Small intestine (tissue), 7 donors: ENCODE results near the gene CPS1. TPM values are rescaled to one million over a fixed set of nuclear protein-coding genes. Genes with fewer than 3 reads are reported as not detected.

Experiments used
- DNase-seq, 2 donors: peaks; one replicate each; pipeline versions ENCODE4 v3.0.0 to v3.0.0-alpha.2; 2013
- FAIRE-seq: peaks from 2 replicates; lab custom pipeline; 2012; peaks lifted over from hg19 to GRCh38; lab: Jason Lieb, UNC
- H3K27ac ChIP-seq, 3 donors: one replicate each; pipeline ENCODE4 v1.5.1; 2013; ENCODE audit warnings: low read length in 2 of 3, mild to moderate bottlenecking in 2 of 3, control low read depth in 1 of 3, inconsistent platforms in 1 of 3, low read depth in 1 of 3, moderate library complexity in 1 of 3
- H3K27me3 ChIP-seq, 3 donors: one replicate each; pipeline ENCODE4 v1.6.1; 2013; ENCODE audit warnings: low read length in 3 of 3, inconsistent platforms in 1 of 3; ENCODE audit not compliant: control insufficient read depth in 3 of 3, insufficient read depth in 3 of 3
- H3K36me3 ChIP-seq, 3 donors: one replicate each; pipeline ENCODE4 v1.6.1; 2013; ENCODE audit warnings: low read length in 3 of 3, inconsistent platforms in 1 of 3, low read depth in 1 of 3, mild to moderate bottlenecking in 1 of 3, moderate library complexity in 1 of 3; ENCODE audit not compliant: control insufficient read depth in 3 of 3, insufficient read depth in 2 of 3
- H3K4me1 ChIP-seq, 3 donors: one replicate each; pipeline ENCODE4 v1.6.1; 2013; ENCODE audit warnings: low read length in 2 of 3, inconsistent platforms in 1 of 3, low read depth in 1 of 3, mild to moderate bottlenecking in 1 of 3, moderate library complexity in 1 of 3; ENCODE audit not compliant: control insufficient read depth in 3 of 3, insufficient read depth in 2 of 3
- H3K4me3 ChIP-seq, 3 donors: one replicate each; pipeline ENCODE4 v1.5.1; 2013; ENCODE audit warnings: low read length in 3 of 3, control low read depth in 1 of 3, inconsistent platforms in 1 of 3, low read depth in 1 of 3, mild to moderate bottlenecking in 1 of 3, moderate library complexity in 1 of 3
- H3K9me3 ChIP-seq, 2 donors: one replicate each; pipeline ENCODE4 v1.6.1; 2013; ENCODE audit warnings: low read depth in 1 of 2, low read length in 1 of 2; ENCODE audit not compliant: control insufficient read depth in 2 of 2, insufficient read depth in 1 of 2
- WGBS, 3 donors: extraction: QIAGEN DNeasy Blood & Tissue Kit; methylation state at CpG; one replicate each; pipeline ENCODE4 v1.1.7; 2013; 5-methylcytosine and 5-hydroxymethylcytosine counted together
- polyA plus RNA-seq, 4 donors: library from polyadenylated mRNA; stranded (reverse) in 3 of 4; unstranded in 1 of 4; fragments of 200-250 nt in 3 of 4; fragments of 120-200 nt in 1 of 4; gene quantifications; one replicate each; pipeline versions ENCODE4 v1.2.1 to v1.2.3, GENCODE V29; 2013
- donor health status: healthy with polysubstance abuse.
- donor health status: control.
- donor health status: control.
- donor health status: Bipolar disorder and iron deficiency.
- donor health status: healthy.

CPS1 gene
- polyA plus RNA-seq, 4 donors = 64.0 to 744 (median 155) TPM

DNA sequence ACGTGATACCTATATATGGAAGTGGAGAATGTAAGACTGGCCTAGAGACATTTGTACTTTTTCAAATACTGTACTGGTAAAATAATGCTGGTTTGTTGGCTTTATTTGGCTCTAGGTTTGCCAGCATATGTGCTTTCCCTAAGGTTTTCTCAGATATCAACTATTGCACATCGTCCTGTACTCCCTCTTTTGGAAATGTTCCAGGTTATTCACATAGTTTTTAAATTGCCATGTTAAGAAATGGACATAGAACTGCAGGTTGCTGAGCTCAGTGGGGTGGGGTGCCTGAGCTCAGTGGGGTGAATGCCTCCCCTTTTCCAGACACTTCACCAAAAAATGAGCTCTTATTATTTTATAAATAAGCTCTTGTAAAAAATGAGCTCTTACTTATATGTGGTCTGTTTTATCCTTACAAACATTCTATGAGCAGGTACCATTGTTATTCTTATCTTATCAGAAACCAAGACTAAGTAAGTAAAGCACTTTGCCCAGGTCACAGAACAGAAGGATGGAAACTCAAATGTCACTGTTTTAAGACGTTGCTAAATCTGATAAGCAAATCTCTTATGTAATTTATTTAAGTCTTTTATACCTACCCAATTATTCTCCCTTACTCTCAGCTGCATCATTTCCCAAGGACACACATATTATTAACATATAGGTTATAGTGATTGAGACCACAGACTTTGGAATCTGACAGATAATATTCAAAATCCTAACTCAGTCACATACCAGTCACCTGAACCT lies 99.0 kb downstream of the CPS1 start:
- H3K27ac ChIP-seq = no peak overlapping the region

DNA sequence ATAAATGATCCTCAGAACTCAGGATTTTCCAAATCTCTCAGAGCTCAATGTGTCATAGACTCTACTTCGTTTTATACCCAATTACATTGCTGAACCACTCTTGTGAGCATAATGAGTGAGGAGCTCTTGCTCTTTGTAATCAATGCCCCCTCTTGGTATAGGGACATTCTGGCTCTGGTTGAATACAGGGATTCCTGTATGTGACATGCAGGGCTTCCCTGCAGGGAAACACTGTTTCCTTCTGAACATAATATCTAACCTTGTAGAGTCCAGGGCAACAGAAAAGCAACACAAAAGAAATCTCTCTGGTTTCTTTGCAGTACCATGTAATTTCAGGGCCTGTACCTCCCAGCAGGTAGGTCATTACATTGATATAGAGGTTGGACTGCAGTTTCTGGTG lies 101.5 kb downstream of the CPS1 start:
- FAIRE-seq = no peak
- Histone ChIP-seq H3K9me3 (no peaks in the 10 kb centered on the region), H3K36me3 (peaks cover 6 to 25% (median 17%) of the 10 kb centered on the region in 3 donors), H3K4me3 (no peak overlapping the region), H3K27me3 (no peaks in the 10 kb centered on the region), H3K27ac (no peak overlapping the region), H3K4me1 (peaks cover 0 to 16% (median 0%) of the 10 kb centered on the region in 3 donors)
- no peak for DNase-seq
- WGBS, 3 donors = 74 to 84% (median 83%) methylated on average over 1 of the region's 1 CpG

More for the DNA sequence above, 99.0 kb downstream of the CPS1 start:
- FAIRE-seq (no peak), DNase-seq (peak; percentile 41 to 52)
- Histone ChIP-seq H3K27me3 (no peaks in the 10 kb centered on the region), H3K9me3 (no peaks in the 10 kb centered on the region), H3K4me1 (peaks cover 0 to 13% (median 0%) of the 10 kb centered on the region in 3 donors), H3K36me3 (peaks cover 6 to 28% (median 15%) of the 10 kb centered on the region in 3 donors), H3K4me3 (no peak overlapping the region)
- 15 to 32% (median 25%) methylated on average over 3 of the region's 3 CpGs for WGBS, 3 donors

DNA sequence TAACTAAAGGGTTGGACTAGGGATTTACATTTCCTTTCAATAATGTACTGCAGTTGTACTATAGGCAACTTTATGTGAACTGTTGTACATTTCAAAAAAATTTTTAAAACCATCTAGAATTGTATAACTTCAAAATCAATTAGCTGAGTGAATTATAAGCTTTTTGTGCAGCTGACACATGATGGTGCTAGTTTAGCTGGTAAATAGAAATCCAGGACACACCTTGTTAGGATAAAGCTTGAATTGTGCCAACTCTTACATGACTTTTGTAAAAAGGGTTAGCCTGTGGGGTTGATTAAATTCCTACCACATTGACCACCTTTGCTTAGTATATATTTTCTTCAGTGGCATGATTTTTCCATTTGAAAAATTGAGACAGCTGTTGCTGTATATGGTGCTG lies 104.4 kb downstream of the CPS1 start:
- peaks cover 0 to 11% (median 0%) of the 10 kb centered on the region in 3 donors for H3K4me1 ChIP-seq
- no peaks in the 10 kb centered on the region for H3K27me3 ChIP-seq
- H3K9me3 ChIP-seq = no peaks in the 10 kb centered on the region
- no peak overlapping the region for H3K4me3 ChIP-seq
- FAIRE-seq (no peak), DNase-seq (no peak)
- peaks cover 0 to 29% (median 21%) of the 10 kb centered on the region in 3 donors for H3K36me3 ChIP-seq
- no peak overlapping the region for H3K27ac ChIP-seq

DNA sequence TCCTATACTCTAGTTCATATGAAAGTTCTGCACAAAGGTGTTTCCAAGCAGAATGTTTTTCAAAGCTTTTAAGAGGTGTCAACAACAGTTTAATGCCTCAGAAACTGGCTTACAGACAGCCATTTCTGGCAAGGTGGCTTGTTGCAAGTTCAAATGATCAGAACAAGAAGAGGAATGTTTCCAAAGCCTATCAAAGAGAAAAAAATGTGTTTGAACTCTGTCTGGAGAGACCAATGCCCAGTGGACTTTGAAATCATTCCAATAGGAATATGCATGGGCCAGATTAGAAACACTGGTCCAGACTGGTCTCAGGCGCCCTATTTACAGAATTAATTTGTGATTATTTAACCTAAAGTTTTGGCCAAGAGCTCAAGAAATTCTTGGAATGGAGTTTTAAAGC lies 106.2 kb downstream of the CPS1 start:
- FAIRE-seq (no peak), DNase-seq (peak; percentile 20 to 27)
- Histone ChIP-seq H3K4me1 (peaks cover 0 to 11% (median 0%) of the 10 kb centered on the region in 3 donors), H3K27me3 (no peaks in the 10 kb centered on the region), H3K9me3 (no peaks in the 10 kb centered on the region), H3K27ac (peak overlapping the region in 1 of 3 donors; percentile 7), H3K4me3 (no peak overlapping the region), H3K36me3 (peaks cover 0 to 20% (median 16%) of the 10 kb centered on the region in 3 donors)
- WGBS, 3 donors = 41 to 93% (median 75%) methylated on average over 1 of the region's 1 CpG

DNA sequence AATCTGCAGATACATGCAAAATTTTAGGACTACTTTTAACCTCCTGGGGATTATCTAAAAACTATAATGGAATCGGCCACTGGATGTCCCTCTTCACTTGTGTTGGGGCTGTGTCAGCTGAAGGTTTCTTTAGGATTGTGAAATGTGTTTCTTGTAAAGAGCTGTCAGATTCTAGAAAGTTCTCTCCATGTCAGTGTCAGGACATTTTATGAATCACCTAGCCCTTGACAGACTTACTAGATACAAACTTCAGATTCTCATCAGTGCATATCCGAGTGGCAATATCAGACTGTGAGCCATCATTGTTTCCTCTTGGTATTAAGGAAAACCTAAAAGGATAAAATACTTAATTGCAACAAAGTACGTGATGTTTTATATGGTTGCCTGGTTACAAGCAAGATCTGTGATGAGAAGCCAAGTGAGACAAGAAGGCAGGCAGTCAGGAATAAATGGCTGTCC lies 107.3 kb downstream of the CPS1 start:
- H3K4me3 ChIP-seq = no peak overlapping the region
- DNase-seq (no peak), FAIRE-seq (no peak)
- H3K36me3 ChIP-seq = peaks cover 0 to 15% (median 14%) of the 10 kb centered on the region in 3 donors
- H3K4me1 ChIP-seq = peaks cover 0 to 11% (median 0%) of the 10 kb centered on the region in 3 donors
- H3K27ac ChIP-seq = no peak overlapping the region
- H3K27me3 ChIP-seq = no peaks in the 10 kb centered on the region
- WGBS, 3 donors = 64 to 77% (median 77%) methylated on average over 3 of the region's 3 CpGs
- H3K9me3 ChIP-seq = no peaks in the 10 kb centered on the region

DNA sequence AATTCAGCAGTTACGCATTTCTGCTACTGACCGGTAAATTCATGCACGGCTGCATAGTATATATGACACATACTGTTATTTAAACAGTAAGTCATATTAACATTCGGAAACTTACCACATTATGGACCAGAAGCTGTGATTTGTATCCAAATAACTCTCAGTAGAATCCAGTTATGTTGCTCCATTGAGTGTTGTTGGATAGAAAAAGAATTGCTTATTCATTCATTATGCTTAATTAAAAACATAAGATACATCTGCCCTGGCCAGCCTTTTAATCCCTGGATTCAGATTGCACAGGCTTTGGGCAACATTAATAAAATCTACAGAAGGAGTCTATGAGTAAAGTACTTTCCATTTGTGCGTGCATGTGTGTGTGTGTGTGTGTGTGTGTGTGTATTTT lies 111.3 kb downstream of the CPS1 start:
- peaks cover 0 to under 1% (median 0%) of the 10 kb centered on the region in 3 donors for H3K4me1 ChIP-seq
- peaks cover 0 to 7% (median 5%) of the 10 kb centered on the region in 3 donors for H3K36me3 ChIP-seq
- 91 to 96% (median 91%) methylated on average over 5 of the region's 5 CpGs for WGBS, 3 donors
- no peak for DNase-seq
- no peak overlapping the region for H3K4me3 ChIP-seq
- no peaks in the 10 kb centered on the region for H3K9me3 ChIP-seq
- no peak for FAIRE-seq
- H3K27me3 ChIP-seq = no peaks in the 10 kb centered on the region
- no peak overlapping the region for H3K27ac ChIP-seq

DNA sequence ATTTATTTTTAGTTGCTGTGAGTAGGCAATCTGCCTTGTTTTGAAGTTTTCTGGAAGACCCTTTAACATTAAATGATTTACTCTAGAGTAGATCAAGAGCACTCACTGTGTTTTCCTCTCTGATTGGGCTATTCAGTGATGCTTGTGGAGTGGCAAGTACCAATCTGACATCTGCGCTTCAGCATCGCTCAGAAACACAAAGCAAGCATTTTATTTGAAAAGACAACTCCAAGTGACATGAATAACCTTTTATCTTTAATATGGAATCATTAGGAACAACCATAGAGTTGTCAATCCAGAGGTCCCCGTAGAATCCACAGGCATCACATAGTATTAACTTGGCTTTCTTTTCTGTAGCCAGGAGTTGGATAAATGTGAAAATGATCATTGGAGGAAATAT lies 114.7 kb downstream of the CPS1 start:
- no peaks in the 10 kb centered on the region for H3K9me3 ChIP-seq
- H3K4me3 ChIP-seq = no peak overlapping the region
- FAIRE-seq (no peak), DNase-seq (no peak)
- WGBS, 3 donors = 90 to 99% (median 96%) methylated on average over 3 of the region's 3 CpGs
- H3K36me3 ChIP-seq = peaks cover 0 to 3% (median 2%) of the 10 kb centered on the region in 3 donors
- H3K4me1 ChIP-seq = no peaks in the 10 kb centered on the region
- H3K27ac ChIP-seq = no peak overlapping the region
- no peaks in the 10 kb centered on the region for H3K27me3 ChIP-seq

DNA sequence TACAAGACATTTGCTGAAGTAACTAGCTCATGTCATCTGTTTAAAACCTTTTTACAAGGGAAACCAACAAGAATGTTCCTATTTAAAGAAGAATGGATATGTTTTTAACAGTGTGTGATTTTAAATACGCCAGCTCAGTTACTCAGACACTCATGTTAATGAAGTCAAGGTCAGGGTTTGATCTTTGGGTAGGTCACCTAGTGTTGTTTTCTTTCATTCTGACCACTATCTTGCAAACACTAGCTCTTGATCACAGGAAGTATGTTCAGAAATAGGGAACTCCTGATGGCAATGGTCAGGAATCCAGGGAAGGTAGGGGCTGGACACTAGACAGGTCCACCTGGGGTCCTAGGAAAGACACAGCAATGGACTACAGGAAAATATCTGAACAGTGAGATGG lies 116.7 kb downstream of the CPS1 start:
- peaks cover 0 to 3% (median 2%) of the 10 kb centered on the region in 3 donors for H3K36me3 ChIP-seq
- H3K4me1 ChIP-seq = no peaks in the 10 kb centered on the region
- no peaks in the 10 kb centered on the region for H3K9me3 ChIP-seq
- no peak overlapping the region for H3K27ac ChIP-seq
- no peaks in the 10 kb centered on the region for H3K27me3 ChIP-seq
- WGBS, 3 donors = 83 to 97% (median 86%) methylated on average over 1 of the region's 1 CpG
- DNase-seq (no peak), FAIRE-seq (no peak)
- no peak overlapping the region for H3K4me3 ChIP-seq
